HCT116 (cell line): Measurements from ENCODE around the gene AMZ1. TPM values are rescaled to one million over a fixed set of nuclear protein-coding genes. Genes with fewer than 3 reads are reported as not detected.
A peak's percentile ranks its signal among the peaks of the same experiment; 100 is the strongest.

ENCODE experiments used
- ATAC-seq: fragments of 200-7000 bp; cut with Tn5 transposase; 2 replicates; pipeline ENCODE4 v1.9.1; 2020; ENCODE audit warnings: mild to moderate bottlenecking, moderate library complexity
- BruUV-seq: library from RNA; stranded (reverse); fragments of 400-500 nt; replicated peaks from 2 replicates; lab custom pipeline; 2021; lab: Mats Ljungman, UMichigan
- CTCF ChIA-PET: fragments of 300-600 bp; sonication (Branson Sonifier 250); formaldehyde crosslinking; loops from one replicate; lab custom pipeline; 2021; ENCODE audit warnings: antibody characterized with exemption; lab: Charles Lee
- POLR2A ChIA-PET: fragments of 300-600, 350-600 bp; sonication (Branson Sonifier 250); formaldehyde crosslinking; loops from one replicate; lab custom pipeline; 2021; ENCODE audit warnings: antibody characterized with exemption; lab: Charles Lee
- RAD21 ChIA-PET, 2 experiments: fragments of 300-600 bp; sonication (Branson Sonifier 250); formaldehyde crosslinking; loops; one replicate each; lab custom pipeline; 2023; ENCODE audit warnings: low total read pairs in 2 of 2; ENCODE audit not compliant: uncharacterized antibody in 2 of 2, unreplicated experiment in 2 of 2, low non-redundant PET in 1 of 2; lab: Charles Lee
- DNase-seq: peaks from one replicate; pipeline ENCODE4 v3.0.0-alpha.2; 2010; ENCODE audit warnings: low read depth, low spot score
- H2AFZ ChIP-seq: fragments of 200-600 bp; shearing (Covaris generic), sonication (generic); 2 replicates; pipeline ENCODE4 v1.6.1; 2017; ENCODE audit warnings: low read depth, mixed run types, mixed read lengths, antibody characterized with exemption, low read length; ENCODE audit not compliant: poor library complexity, severe bottlenecking
- H3K27ac ChIP-seq: 2 replicates; pipeline ENCODE4 v1.5.1; 2012; ENCODE audit warnings: low read depth, low read length
- H3K27me3 ChIP-seq: fragments of 200-600 bp; sonication (generic); 2 replicates; pipeline ENCODE4 v1.6.1; 2016; ENCODE audit warnings: mixed run types, low read length, mixed read lengths; ENCODE audit not compliant: insufficient read depth
- H3K36me3 ChIP-seq, 2 experiments: fragments of 200-500 bp in 1 of 2; fragments of 200-600 bp in 1 of 2; sonication (Bioruptor generic) in 1 of 2; sonication (generic) in 1 of 2; 2 replicates each; pipeline versions ENCODE4 v1.5.1 to v1.6.1; 2014 to 2016; ENCODE audit warnings: low read length in 2 of 2, inconsistent platforms in 1 of 2, mixed read lengths in 1 of 2, mixed run types in 1 of 2; ENCODE audit not compliant: insufficient read depth in 2 of 2, control insufficient read depth in 1 of 2
- H3K4me1 ChIP-seq, 2 experiments: fragments of 200-600 bp in 1 of 2; sonication (generic) in 1 of 2; 2 replicates each; pipeline versions ENCODE4 v1.5.1 to v1.6.1; 2012 to 2017; ENCODE audit warnings: low read length in 2 of 2, inconsistent platforms in 1 of 2, mild to moderate bottlenecking in 1 of 2, mixed read lengths in 1 of 2, mixed run types in 1 of 2, moderate library complexity in 1 of 2; ENCODE audit not compliant: insufficient read depth in 2 of 2, control insufficient read depth in 1 of 2
- H3K4me2 ChIP-seq: fragments of 200-600 bp; sonication (generic); 2 replicates; pipeline ENCODE4 v1.6.1; 2017; ENCODE audit warnings: mixed run types, low read length, mixed read lengths
- H3K4me3 ChIP-seq, 2 experiments: fragments of 200-600 bp in 1 of 2; sonication (generic) in 1 of 2; replicated peaks in 1 of 2; 2 replicates each; pipeline ENCODE4 v1.5.1; 2011 to 2016; ENCODE audit warnings: low read length in 2 of 2, control low read depth in 1 of 2, low read depth in 1 of 2, mild to moderate bottlenecking in 1 of 2, mixed read lengths in 1 of 2, mixed run types in 1 of 2
- H3K79me2 ChIP-seq: fragments of 200-600 bp; sonication (generic); 2 replicates; pipeline ENCODE4 v1.6.1; 2017; ENCODE audit warnings: mild to moderate bottlenecking, mixed run types, low read length, moderate library complexity, mixed read lengths; ENCODE audit not compliant: insufficient read depth
- H3K9ac ChIP-seq: fragments of 200-600 bp; sonication (generic); 2 replicates; pipeline ENCODE4 v1.6.1; 2016; ENCODE audit warnings: low read length, mixed read lengths
- H3K9me2 ChIP-seq: fragments of 200-600 bp; sonication (generic), shearing (Covaris generic); 2 replicates; pipeline ENCODE4 v1.6.1; 2017; ENCODE audit warnings: mixed run types, mild to moderate bottlenecking, moderate library complexity; ENCODE audit not compliant: insufficient read depth
- H3K9me3 ChIP-seq, 2 experiments: fragments of 200-500 bp in 1 of 2; fragments of 200-600 bp in 1 of 2; sonication (Bioruptor generic) in 1 of 2; sonication (generic) in 1 of 2; 2 replicates each; pipeline ENCODE4 v1.6.1; 2014 to 2017; ENCODE audit warnings: low read length in 2 of 2, mixed read lengths in 2 of 2, inconsistent platforms in 1 of 2, low read depth in 1 of 2, mild to moderate bottlenecking in 1 of 2, mixed run types in 1 of 2, moderate library complexity in 1 of 2; ENCODE audit not compliant: control insufficient read depth in 1 of 2, insufficient read depth in 1 of 2
- H4K20me1 ChIP-seq: fragments of 200-600 bp; sonication (generic), shearing (Covaris generic); 2 replicates; pipeline ENCODE4 v1.6.1; 2017; ENCODE audit warnings: mixed run types, mild to moderate bottlenecking, moderate library complexity; ENCODE audit not compliant: insufficient read depth
- CBX3 ChIP-seq: IDR thresholded peaks from 2 replicates; pipeline ENCODE4 v1.6.1; 2012; ENCODE audit warnings: low read depth
- CTCF ChIP-seq, 3 experiments: fragments of 200-600 bp in 1 of 3; sonication (generic) in 1 of 3; IDR thresholded peaks in 2 of 3; conservative IDR thresholded peaks in 1 of 3; 2 replicates each; pipeline ENCODE4 v1.5.1; 2012 to 2017; ENCODE audit warnings: low read depth in 2 of 3, low read length in 2 of 3, antibody characterized with exemption in 1 of 3, borderline replicate concordance in 1 of 3, control low read depth in 1 of 3, mild to moderate bottlenecking in 1 of 3, mixed read lengths in 1 of 3, mixed run types in 1 of 3, moderate library complexity in 1 of 3; ENCODE audit not compliant: insufficient read depth in 1 of 3
- ELF1 ChIP-seq: IDR thresholded peaks from 2 replicates; pipeline ENCODE4 v1.6.1; 2012; ENCODE audit warnings: low read depth, borderline replicate concordance
- FOSL1 ChIP-seq: IDR thresholded peaks from 2 replicates; pipeline ENCODE4 v1.6.1; 2012; ENCODE audit warnings: low read depth
- POLR2A ChIP-seq: IDR thresholded peaks from 2 replicates; pipeline ENCODE4 v1.7.0; 2011; ENCODE audit warnings: borderline replicate concordance; ENCODE audit not compliant: insufficient read depth, insufficient read length; ENCODE audit errors: extremely low read depth
- POLR2AphosphoS5 ChIP-seq: IDR thresholded peaks from 2 replicates; pipeline ENCODE4 v1.6.1; 2011; ENCODE audit warnings: mild to moderate bottlenecking, low read depth, low read length, moderate library complexity
- SP1 ChIP-seq: IDR thresholded peaks from 2 replicates; pipeline ENCODE4 v1.6.1; 2012; ENCODE audit warnings: low read depth
- ZFX ChIP-seq: fragments of 450-650 bp; IDR thresholded peaks from 2 replicates; pipeline ENCODE4 v1.6.1; 2017
- intact Hi-C: fragments of 100-400 bp; cut with micrococcal nuclease; formaldehyde crosslinking; loops from 2 replicates; pipeline ENCODE4 v1.10.0; 2022
- total RNA-seq: library from RNA; stranded (reverse); gene quantifications from one replicate; pipeline ENCODE4 v1.2.1, GENCODE V29; 2021; ENCODE audit not compliant: unreplicated experiment
- TF ChIP-seq, protein P1 (sequence below): IDR thresholded peaks from 2 replicates; pipeline ENCODE4 v1.6.1; 2012

Gene AMZ1
- total RNA-seq, 1 experiment from 2014 or later: not detected

DNA sequence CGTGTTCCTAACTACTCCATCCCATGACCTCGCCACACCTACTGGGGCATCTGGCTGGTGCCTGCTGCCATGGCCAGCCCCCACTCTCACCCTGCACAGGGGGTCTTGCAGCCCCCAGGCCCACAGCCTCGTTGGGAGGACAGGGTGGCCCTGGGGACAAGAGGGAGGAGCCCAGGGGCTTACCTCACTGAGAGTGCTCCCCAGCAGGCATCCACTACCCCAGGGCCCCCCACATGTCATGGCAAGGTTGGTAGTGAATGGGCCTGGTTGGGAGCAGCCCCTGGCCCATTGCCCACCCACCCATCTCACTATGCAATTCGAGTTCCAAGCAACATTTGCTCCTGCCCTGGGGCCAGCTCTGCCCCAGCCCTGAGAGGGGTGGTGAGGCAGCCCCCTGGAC, 24.0 kb upstream of the AMZ1 start:
- TF ChIP-seq POLR2A (no peak), ZFX (no peak), SP1 (no peak), POLR2AphosphoS5 (peak; percentile 8; the same call in 1 of the 2 replicates)
- TF ChIP-seq, protein P1, sequence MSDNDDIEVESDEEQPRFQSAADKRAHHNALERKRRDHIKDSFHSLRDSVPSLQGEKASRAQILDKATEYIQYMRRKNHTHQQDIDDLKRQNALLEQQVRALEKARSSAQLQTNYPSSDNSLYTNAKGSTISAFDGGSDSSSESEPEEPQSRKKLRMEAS: no peak
- no peaks in the 10 kb centered on the region for H3K9me2 ChIP-seq
- ChIA-PET RAD21 (no interaction called here), POLR2A (no interaction called here), CTCF (no interaction called here)
- no peak overlapping the region for H2AFZ ChIP-seq
- intact Hi-C loops: no loop called here
- H3K27me3 ChIP-seq: no peaks in the 10 kb centered on the region
- H3K4me2 ChIP-seq: no peak overlapping the region
- no peak overlapping the region for H3K27ac ChIP-seq
- no peaks in the 10 kb centered on the region for H3K9me3 ChIP-seq
- H3K4me1 ChIP-seq: 0 out of 4 replicates have a peak, but pooled peaks cover 0 to 4% of the 10 kb centered on the region in 2 experiments
- H3K79me2 ChIP-seq: no peaks in the 10 kb centered on the region
- no peaks in the 10 kb centered on the region for H4K20me1 ChIP-seq
- TSS peak; percentile 49 for BruUV-seq
- H3K4me3 ChIP-seq: no peak overlapping the region
- no peaks in the 10 kb centered on the region for H3K36me3 ChIP-seq
- DNase-seq (no peak), ATAC-seq (no peak)
- H3K9ac ChIP-seq: no peak overlapping the region

GRCh38 chr7:2665359-2665791, 22.6 kb upstream of the AMZ1 start:
- H3K4me3 ChIP-seq: no peak overlapping the region
- no peaks in the 10 kb centered on the region for H3K9me3 ChIP-seq
- no peak overlapping the region for H2AFZ ChIP-seq
- no peak overlapping the region for H3K27ac ChIP-seq
- CTCF ChIA-PET: interaction anchor here (1.4 kb wide), 1 partner anchor 214 kb away, joined by 3 read pairs; no protein-coding TSS in a partner anchor
- no peaks in the 10 kb centered on the region for H4K20me1 ChIP-seq
- H3K4me1 ChIP-seq: 0 out of 4 replicates have a peak, but pooled peaks cover 0 to 4% of the 10 kb centered on the region in 2 experiments
- no peaks in the 10 kb centered on the region for H3K27me3 ChIP-seq
- no peaks in the 10 kb centered on the region for H3K36me3 ChIP-seq
- no peak overlapping the region for H3K9ac ChIP-seq
- H3K79me2 ChIP-seq: no peaks in the 10 kb centered on the region
- TF ChIP-seq FOSL1: no peak
- no peak for TF ChIP-seq CBX3
- TF ChIP-seq ELF1: no peak
- no peak for TF ChIP-seq ZFX
- TF ChIP-seq CTCF (IDR thresholded peaks at IDR 0.05 in 2 of 3, conservative IDR thresholded peaks at IDR 0.05 in 1 of 3; ENCODE audit: borderline replicate concordance in 1 of 3, insufficient read depth in 1 of 3, low read depth in 2 of 3, low read length in 2 of 3): no peak
- no peaks in the 10 kb centered on the region for H3K9me2 ChIP-seq
- no peak overlapping the region for H3K4me2 ChIP-seq
- no peak for DNase-seq
- RAD21 ChIA-PET: no interaction called here
- POLR2A ChIA-PET: no interaction called here
- ATAC-seq: no peak
- intact Hi-C loops: no loop called here
- no TSS peak for BruUV-seq
